HK-2 (cell line): ENCODE measurements around the gene NYNRIN.
"Not testable (repeated sequence)": the region's sequence is repeated elsewhere in the genome, so short reads cannot be mapped to it uniquely, and the experiment has no call there.

Experiments
- DNase-seq: peaks from one replicate; pipeline ENCODE4 v3.0.0-alpha.2; 2018; ENCODE audit not compliant: unreplicated experiment

NYNRIN gene

GRCh38 chr14:24369907-24370687 is 28.7 kb upstream of the NYNRIN start:
- no peak for DNase-seq

- no peak for DNase-seq
Measured at GRCh38 chr14:24370748-24371147, 28.1 kb upstream of the NYNRIN start.

- not testable (repeated sequence) for DNase-seq
Measured at GRCh38 chr14:24371605-24372004, 27.2 kb upstream of the NYNRIN start.

- DNase-seq: no peak
Measured at GRCh38 chr14:24372701-24373416, 25.9 kb upstream of the NYNRIN start.

GRCh38 chr14:24376448-24377070 is 22.2 kb upstream of the NYNRIN start:
- DNase-seq: no peak

GRCh38 chr14:24377126-24377525 is 21.7 kb upstream of the NYNRIN start:
- no peak for DNase-seq

- peak; percentile 10 for DNase-seq
Measured at GRCh38 chr14:24377657-24378056, 21.1 kb upstream of the NYNRIN start.

- no peak for DNase-seq
Measured at GRCh38 chr14:24378327-24378726, 20.5 kb upstream of the NYNRIN start.

GRCh38 chr14:24378981-24379906 is 19.6 kb upstream of the NYNRIN start:
- DNase-seq: no peak

GRCh38 chr14:24379907-24380730 is 18.7 kb upstream of the NYNRIN start:
- no peak for DNase-seq

GRCh38 chr14:24381363-24382063 is 17.3 kb upstream of the NYNRIN start:
- DNase-seq: no peak

GRCh38 chr14:24382064-24382371 is 16.8 kb upstream of the NYNRIN start:
- no peak for DNase-seq

- no peak for DNase-seq
Measured at GRCh38 chr14:24384169-24384568, 14.6 kb upstream of the NYNRIN start.

- no peak for DNase-seq
Measured at GRCh38 chr14:24385524-24385923, 13.3 kb upstream of the NYNRIN start.

- DNase-seq: no peak
Measured at GRCh38 chr14:24387009-24387345, 11.8 kb upstream of the NYNRIN start.

- DNase-seq: not testable (repeated sequence)
Measured at GRCh38 chr14:24387579-24387978, 11.2 kb upstream of the NYNRIN start.

- no peak for DNase-seq
Measured at GRCh38 chr14:24388474-24389179, 10.2 kb upstream of the NYNRIN start.

- no peak for DNase-seq
Measured at GRCh38 chr14:24389226-24389848, 9.5 kb upstream of the NYNRIN start.

GRCh38 chr14:24390701-24391468 is 7.9 kb upstream of the NYNRIN start:
- no peak for DNase-seq
